Fibroblast of upper back skin (primary cell): ENCODE measurements around the gene ZNG1F.
"Not testable (repeated sequence)": the region's sequence is repeated elsewhere in the genome, so short reads cannot be mapped to it uniquely, and the experiment has no call there.

Source experiments
- DNase-seq: peaks from one replicate; pipeline ENCODE4 v3.0.0-alpha.2; 2013

Gene ZNG1F

GRCh38 chr9:41189217-41189616 is at the start of gene ZNG1F:
Gene ZNG1F (minus strand): TSS chr9:41189317. CDS start chr9:41189258, 59 bp downstream.
- DNase-seq, result not testable (repeated sequence)

- DNase-seq, result not testable (repeated sequence)
Observed at GRCh38 chr9:41237110-41237749, 48.1 kb upstream of the ZNG1F start.

GRCh38 chr9:41236486-41237109 is 47.5 kb upstream of the ZNG1F start:
- not testable (repeated sequence) for DNase-seq

- DNase-seq, result not testable (repeated sequence)
Observed at GRCh38 chr9:41234811-41235805, 46.0 kb upstream of the ZNG1F start.

GRCh38 chr9:41234221-41234620 is 45.1 kb upstream of the ZNG1F start:
- DNase-seq, result not testable (repeated sequence)

- not testable (repeated sequence) for DNase-seq
Observed at GRCh38 chr9:41232326-41232725, 43.2 kb upstream of the ZNG1F start.

- DNase-seq, result not testable (repeated sequence)
Observed at GRCh38 chr9:41230418-41230817, 41.3 kb upstream of the ZNG1F start.

- DNase-seq, result no peak
Observed at GRCh38 chr9:41229408-41230401, 40.6 kb upstream of the ZNG1F start.

- not testable (repeated sequence) for DNase-seq
Observed at GRCh38 chr9:41219831-41220230, 30.7 kb upstream of the ZNG1F start.

- DNase-seq, result not testable (repeated sequence)
Observed at GRCh38 chr9:41188439-41188838, 678 bp downstream of the ZNG1F start.

- not testable (repeated sequence) for DNase-seq
Observed at GRCh38 chr9:41174994-41175393, 14.1 kb downstream of the ZNG1F start.

- not testable (repeated sequence) for DNase-seq
Observed at GRCh38 chr9:41150116-41150515, 39.0 kb downstream of the ZNG1F start.

GRCh38 chr9:41141878-41142277 is 47.2 kb downstream of the ZNG1F start:
- DNase-seq, result not testable (repeated sequence)

- DNase-seq, result not testable (repeated sequence)
Observed at GRCh38 chr9:41128581-41128980, 60.5 kb downstream of the ZNG1F start, which contains the start of gene FOXD4L6. Gene FOXD4L6 (minus strand): TSS chr9:41128681. CDS start chr9:41128383, 298 bp downstream.

- not testable (repeated sequence) for DNase-seq
Observed at GRCh38 chr9:41126746-41127446, 62.2 kb downstream of the ZNG1F start.

GRCh38 chr9:41125936-41126335 is 63.2 kb downstream of the ZNG1F start:
- DNase-seq, result not testable (repeated sequence)

GRCh38 chr9:41125109-41125658 is 63.9 kb downstream of the ZNG1F start:
- DNase-seq, result not testable (repeated sequence)

GRCh38 chr9:41124250-41125108 is 64.6 kb downstream of the ZNG1F start:
- DNase-seq, result not testable (repeated sequence)

- not testable (repeated sequence) for DNase-seq
Observed at GRCh38 chr9:41123812-41124211, 65.3 kb downstream of the ZNG1F start.

- DNase-seq, result not testable (repeated sequence)
Observed at GRCh38 chr9:41123396-41123795, 65.7 kb downstream of the ZNG1F start.
